GM19324 (cell line): ENCODE data around the gene CHD1.

Experiments used
- ATAC-seq: cut with Tn5 transposase; IDR thresholded peaks from one replicate; pipeline ENCODE4 v1.9.1; 2021; ENCODE audit warnings: mild to moderate bottlenecking, moderate library complexity; ENCODE audit not compliant: unreplicated experiment, low FRiP score

CHD1 gene

DNA sequence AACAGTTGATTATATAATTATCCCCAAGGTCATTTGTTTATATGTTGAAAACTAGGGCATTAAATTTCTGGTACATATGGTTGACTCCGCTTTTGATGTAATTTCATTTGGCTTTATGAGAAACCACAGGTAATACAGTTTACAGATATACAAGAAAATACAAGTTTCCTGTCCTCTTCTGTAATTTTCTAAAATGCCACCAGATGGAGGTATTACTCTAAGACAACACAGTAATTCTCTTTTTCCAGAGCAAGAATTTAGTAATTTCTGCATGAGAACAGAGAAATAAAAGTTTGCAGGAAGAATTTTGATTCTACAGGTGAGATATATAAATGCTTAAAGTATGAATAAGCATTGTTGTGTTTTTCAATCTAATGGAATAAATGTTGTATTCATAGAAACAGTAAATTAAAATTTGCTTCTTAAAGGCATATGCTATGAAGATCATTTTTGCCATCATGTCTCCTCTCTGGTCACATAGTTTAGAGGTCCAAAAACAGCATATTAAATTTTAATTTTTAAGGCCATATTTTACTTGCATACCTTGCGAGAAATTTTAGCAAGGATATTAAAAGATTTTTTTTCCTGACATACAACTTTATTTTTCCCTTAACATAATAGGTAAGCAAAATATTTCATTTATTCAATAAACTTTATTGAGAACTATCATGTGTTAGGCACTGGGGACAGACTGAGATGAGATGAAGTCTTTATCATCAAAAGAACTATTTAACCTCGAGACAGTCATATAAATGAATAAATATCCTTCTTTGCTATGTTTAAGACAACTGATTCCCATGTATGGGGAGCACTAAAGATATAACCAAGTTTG lies 22.7 kb downstream of the CHD1 start:
- ATAC-seq: no peak

GRCh38 chr5:98904780-98905179 lies 24.0 kb downstream of the CHD1 start:
- no peak for ATAC-seq

DNA sequence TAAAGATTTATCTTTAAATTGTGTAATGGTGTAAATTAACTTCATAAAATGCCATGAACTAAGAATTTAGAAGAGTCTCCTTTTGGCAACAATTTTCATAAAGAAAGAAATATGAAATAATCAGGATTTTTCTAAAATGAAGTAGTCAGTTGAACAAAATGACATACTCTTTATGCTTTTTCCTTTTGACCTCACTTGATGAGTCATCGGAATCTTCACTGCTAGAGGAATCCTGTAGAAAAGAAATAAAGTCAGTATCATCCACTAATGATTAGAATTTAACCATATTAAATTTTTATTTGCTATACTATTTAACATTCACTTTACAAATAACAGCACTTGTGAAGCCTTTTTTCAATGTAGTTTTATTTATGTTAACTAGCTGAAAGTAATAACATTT lies 26.1 kb downstream of the CHD1 start:
- ATAC-seq: no peak

DNA sequence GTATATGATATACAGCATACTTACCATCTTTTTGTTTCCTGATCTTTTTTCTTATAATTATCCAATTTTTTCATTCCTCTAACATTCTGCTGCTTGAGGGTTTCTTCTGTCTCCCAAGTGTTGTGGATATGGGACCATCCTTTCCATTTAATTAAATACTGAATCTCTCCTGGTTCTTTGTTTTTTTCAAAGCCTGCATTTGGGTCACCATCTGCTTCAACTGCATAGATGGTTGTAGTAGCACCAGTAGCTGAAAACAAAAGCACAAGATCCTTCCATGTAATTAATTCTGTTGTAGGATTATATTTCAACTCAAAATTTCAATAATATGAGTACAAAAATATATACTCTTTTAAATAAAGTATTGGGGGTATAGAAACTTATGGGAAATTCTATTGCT lies 29.4 kb downstream of the CHD1 start:
- no peak for ATAC-seq

DNA sequence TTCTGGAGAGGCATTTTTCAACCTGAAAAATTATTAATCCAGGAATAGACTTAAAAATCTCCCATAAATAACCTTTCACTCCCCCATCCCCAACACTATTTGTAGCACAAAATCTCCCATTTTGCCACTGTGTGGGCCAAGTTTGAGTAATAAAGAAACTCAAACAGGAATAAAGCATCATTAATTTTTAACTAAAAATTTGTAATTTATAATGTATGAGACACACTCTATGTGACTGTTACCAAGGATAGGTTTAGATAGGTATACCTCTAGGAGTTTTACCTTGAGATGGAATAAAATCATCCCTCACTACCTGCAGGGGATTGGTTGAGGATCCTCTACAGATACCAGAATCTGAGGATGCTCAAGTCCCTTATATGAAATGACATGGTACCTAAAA lies 30.1 kb downstream of the CHD1 start:
- no peak for ATAC-seq

DNA sequence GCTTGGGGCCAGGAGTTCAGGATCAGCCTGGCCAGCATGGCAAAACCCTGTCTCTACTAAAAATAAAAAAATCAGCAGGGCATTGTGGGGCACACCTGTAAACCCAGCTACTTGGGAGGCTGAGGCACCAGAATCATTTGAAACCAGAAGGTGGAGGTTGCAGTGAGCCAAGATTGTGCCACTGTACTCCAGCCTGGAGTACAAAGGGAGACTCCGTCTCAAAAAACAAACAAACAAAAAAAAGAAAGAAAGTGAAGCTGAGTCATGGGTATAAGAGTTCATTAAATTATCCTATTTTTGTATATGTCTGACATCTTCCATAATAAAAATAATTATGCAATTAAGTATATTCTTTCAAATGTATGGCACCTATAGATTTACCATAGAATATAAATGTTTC lies 37.2 kb downstream of the CHD1 start:
- ATAC-seq: no peak

DNA sequence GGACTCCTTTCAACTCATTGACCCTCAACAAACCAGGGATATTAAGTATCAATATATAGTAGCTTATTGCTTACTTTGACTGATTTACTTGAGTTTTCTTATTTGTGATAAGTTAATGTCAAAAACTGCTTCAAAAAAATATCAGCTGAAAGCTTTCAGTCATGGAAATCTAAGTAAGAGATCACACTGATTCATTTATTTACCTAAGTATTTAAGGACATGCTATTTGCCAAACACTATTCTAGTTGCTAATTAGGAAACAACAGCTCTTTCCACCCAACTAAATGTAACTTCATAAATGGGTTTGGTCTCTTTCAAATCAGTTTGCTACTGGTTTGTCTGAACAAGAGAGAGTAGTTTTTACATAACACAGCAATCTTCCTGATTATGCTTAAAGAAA lies 48.2 kb downstream of the CHD1 start:
- no peak for ATAC-seq

- ATAC-seq: no peak
These were observed 48.7 kb downstream of the CHD1 start for GRCh38 chr5:98880151-98880550.

DNA sequence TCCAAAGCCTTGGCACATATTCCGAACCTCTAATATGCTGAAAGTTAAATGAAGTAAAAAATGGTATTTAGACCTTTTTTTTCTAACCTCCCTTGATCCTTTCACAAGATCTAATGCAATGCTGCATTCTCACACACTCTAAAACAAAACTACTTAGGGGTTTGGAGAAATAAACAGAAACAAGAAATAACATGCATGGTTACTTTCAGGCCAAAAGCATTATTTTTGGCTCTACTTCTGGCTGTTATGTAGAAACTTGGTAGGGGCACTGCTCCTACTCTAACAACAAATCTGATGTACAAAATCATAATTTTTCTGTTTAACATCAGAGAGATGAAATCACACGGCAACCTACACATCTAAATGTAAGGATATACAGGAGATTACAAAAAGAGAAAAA lies 51.2 kb downstream of the CHD1 start:
- peak; percentile 50 for ATAC-seq

DNA sequence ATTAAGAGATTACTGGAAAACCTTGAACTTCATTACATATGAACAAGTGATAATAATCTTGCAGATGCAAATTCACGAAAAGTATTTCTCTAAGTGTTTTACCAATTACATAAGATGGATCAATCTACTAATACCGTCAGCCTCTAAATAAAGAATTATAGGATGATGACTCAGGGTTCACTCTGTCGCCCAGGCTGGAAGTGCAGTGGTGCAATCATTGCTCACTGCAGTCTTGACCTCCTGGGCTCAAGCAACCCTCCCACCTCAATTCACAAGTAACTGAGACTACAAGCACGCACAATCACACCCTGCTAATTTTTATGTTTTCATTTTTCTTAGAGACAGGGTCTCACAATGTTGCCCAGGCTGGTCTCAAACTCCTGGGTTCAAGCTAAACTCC lies 56.1 kb downstream of the CHD1 start:
- ATAC-seq: no peak

DNA sequence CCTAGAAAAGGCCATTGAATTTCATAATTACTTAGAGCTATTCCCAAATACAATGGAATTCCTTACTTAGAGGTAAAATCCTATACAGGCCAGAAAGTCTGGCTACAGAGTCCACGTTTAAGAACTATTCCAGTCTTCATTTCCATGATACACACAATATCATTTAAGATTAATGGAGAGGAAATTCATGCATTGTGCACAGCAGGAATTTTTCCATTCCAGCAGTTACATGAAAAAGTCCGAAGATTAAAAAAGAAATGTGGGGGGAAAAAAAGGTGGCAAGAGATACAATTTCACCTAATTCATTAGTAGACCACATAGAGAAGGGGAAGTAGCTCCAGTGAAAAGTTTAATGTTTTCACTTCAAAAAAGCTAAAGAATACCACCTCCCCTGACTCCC lies 63.1 kb downstream of the CHD1 start:
- no peak for ATAC-seq

- no peak for ATAC-seq
These were observed 81.8 kb downstream of the CHD1 start for GRCh38 chr5:98847054-98847453.

DNA sequence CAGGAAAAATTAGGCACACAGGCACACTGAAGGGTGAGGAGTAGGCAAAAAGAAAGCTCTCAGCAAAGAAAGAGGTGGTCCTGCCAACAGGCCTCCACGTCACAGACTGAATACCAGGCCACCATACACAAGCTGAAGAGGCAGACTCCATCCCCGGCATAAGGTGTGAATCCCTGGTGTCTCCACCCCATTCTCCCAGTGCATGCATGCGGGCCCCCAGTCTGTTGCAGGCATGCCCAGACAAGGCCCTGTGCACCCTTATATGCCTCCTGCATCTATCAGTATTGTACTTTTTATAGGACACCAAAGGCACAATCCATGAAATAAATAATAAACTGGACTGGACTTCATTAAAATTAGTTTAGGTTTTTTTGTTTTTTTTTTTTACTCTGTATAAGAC lies 82.3 kb downstream of the CHD1 start:
- ATAC-seq: no peak

DNA sequence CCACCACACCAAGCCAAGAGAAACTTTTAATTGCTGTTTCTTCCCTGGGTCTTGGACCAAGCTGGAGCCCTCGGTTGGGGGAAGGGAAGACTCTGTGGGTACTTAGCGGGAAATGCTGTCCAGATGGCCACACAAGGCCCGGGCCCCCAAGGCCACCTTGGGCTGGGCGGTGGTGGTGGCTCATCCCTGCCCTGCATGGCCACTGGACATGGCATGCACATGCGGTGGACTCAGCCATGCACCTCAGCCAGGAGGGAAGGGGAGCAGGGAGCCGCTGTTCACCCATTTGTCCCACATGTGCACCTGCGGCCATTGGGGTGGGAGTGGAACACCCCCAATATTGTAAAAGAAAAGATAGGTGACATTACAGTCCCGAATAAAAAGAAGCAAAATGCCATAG lies 82.9 kb downstream of the CHD1 start:
- ATAC-seq: no peak

DNA sequence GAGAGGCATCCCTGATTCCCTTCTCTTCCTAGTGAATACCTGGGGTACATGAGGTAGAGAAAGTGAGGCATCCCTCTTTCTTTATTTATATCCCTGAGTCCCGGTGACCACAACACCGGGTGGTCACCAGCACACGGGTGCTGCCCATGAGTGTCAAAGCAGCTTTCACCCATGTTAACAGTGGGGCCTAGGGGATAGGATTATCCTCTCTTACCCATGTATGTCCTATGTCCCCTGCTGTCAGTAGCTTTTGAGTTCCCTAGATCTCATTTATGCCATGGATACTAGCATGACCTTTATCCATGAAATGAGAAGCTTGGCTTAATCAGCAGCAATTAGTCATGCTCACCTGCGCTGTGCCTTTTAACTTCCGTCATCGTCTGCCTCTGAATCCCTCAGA lies 83.9 kb downstream of the CHD1 start:
- no peak for ATAC-seq

DNA sequence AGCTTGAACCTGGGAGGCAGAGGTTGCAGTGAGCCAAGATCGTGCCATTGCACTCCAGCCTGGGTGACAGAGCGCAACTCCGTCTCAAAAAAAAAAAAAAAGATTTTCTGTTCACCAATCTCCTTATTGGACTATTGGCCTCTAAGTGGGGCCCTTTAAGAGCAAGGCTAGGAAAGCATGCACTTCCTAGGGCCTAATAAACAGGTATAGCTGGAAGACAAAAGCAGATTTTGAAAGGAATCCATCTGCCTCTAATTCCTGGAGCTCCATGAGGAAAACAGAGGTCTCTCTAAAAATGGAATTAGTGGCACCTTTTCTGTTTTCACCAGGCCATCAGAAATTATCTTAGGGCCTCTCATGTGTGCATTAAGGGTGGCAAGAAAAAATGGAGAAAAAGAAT lies 85.3 kb downstream of the CHD1 start:
- ATAC-seq: no peak

DNA sequence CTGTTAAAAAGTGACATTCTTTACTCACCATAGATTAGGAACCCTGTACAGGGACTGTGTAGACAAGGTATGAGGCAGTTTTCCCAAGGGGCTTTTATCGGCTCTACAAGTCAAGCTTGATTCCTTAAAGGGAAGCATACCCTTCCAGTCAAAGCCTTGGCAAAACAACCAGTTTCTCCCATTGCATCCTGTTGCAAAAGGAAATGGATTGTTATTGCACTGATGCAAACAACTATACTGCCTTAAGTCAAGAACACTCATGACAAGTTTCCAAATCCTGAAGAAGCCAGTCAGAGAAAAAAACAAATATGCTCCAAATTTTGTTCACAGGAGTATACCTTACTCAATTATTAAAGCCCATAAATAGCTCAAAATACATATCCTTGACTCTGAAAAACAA lies 87.9 kb downstream of the CHD1 start:
- ATAC-seq: no peak

DNA sequence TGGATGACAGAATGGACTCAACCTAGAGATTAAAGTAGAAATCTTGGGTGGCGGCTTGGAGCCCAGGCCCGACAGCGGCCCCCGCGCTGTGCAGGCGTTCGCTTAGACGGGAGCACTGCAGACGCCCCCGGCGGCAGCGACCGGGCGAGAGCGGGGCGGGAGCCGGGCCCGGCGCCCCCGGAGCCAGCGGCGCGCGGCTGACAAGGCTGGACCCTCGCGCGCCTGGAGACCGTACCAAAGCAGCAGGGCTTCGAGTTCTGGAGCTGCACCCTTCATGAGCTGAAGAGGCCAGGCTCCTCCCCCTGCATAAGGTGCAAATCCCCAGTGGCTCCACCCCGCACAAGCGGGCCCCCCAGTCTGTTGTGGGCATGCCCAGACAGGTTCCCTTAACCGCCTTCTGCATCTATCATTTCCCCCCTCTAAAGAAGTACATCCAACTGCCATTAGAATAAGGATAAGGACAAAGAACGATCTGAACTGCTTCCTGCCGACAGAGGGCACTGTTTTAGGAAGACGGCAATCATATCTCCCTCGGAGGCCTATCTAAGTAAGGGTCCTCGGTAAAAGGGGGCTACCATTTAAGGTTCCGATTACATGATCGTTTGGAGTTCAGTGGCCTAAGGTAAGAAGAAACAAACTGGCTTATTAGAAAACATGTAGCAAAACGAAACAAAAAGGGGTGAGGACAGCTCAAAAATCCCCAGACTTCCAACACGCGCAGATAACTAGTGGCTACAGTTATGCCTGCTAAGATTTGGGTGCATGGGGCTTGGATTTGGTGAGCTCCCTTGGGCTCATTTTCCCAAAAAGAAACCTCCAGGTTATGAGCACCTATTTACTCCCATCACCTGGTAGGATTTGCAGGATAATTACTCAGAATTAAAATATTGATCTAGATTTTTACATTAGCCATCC lies 89.1 kb downstream of the CHD1 start:
- ATAC-seq: no peak

GRCh38 chr5:98836175-98836574 lies 92.6 kb downstream of the CHD1 start:
- no peak for ATAC-seq

- no peak for ATAC-seq
These were observed 101.1 kb downstream of the CHD1 start for GRCh38 chr5:98827588-98828284.

GRCh38 chr5:98827161-98827560 lies 101.6 kb downstream of the CHD1 start:
- ATAC-seq: no peak
